ENCODE data around the gene MYLK4.

The MYLK4 gene

DNA sequence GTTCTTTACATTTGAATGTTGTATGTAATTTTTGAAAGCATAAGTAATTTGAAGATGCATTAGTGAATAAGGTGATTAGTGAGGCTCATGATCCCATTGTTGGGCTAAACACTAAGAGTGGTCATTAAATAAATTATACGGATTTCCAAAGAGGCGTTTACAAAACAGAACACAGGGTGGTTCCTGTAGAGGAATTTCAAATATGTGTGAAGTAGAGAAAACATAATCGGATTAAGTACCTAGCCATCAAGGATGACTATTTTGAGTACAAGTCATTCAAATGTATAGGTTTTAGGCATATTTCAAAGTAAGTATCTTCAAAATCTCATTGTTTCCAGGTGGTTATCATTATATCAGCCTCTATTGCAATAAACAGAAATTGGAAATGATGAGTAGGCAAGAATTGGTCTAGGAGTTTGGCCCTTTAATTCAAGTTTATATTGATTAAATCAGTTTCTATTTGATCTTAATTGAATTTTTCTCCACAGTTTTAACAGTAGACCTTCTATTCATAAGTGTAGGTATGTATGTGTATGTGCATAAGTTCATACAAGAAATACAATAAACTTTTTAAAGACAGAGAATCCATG, 94.8 kb downstream of the MYLK4 start:
- DNase-seq = no peak

DNA sequence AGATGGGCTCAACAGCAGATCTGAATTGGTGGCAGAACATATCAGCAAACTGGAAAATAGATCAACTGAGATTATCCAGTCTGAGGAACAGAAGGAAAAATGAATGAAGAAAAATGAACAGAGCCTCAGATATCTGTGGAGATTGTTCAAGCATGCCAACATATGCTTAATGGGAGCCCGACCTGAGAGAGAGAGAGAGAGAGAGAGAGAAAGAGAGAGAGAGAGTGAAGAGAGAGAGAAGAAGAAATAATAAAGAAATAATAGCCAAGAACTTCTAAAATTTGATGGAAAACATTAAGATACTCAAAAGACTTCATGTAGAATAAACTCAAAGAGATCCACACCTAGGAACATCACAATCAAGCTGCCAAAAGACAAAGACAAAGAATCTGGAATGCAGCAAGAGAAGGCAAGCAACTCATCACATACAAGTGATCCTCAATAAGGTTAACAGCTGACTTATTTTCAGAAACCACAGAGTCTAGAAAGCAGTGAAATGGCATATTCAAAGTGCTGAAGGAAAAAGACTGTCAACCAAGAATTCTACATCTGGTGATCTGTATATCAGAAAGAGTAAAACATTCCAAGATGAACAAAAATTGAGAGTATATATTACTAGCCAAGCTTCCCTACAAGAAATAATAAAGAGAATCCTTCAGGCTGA, 97.2 kb downstream of the MYLK4 start:
- DNase-seq = no peak

DNA sequence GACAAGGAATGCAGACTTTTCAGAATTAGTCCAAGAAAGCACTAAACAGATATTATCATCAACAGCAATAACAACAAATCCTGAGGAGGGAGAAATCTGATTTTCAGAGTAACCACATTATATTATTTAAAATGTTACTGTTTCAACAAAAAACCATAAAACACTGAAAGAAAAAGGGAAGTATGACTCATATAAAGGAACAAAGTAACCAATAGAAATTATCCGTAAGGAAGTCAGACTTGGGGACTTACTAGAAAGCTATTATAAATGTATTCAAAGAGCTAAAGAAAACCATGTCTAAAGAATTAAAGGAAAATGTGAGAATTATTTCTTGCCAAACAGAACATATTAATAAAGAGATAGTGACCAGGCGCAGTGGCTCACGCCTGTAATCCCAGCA, 98.1 kb downstream of the MYLK4 start:
- peak; percentile 84 for DNase-seq

DNA sequence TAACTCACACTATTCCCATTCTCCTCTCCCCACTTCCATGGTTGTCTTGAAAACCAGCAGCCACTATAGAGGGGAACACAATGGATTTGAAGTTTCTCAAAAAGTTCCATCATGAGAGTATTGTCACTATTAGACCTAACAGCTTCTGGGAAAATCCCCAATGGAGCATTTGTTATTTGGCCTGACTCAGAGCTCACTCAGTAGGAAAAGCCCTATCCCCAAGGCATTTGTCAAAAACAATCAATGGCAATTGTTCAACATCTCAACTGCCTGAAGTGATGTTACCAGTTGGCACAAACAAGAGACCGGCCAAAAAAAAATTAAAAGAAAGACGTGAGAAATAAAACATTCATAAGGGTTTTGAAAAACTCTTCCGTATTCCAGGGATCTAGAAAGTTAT, 98.8 kb downstream of the MYLK4 start:
- DNase-seq = no peak

DNA sequence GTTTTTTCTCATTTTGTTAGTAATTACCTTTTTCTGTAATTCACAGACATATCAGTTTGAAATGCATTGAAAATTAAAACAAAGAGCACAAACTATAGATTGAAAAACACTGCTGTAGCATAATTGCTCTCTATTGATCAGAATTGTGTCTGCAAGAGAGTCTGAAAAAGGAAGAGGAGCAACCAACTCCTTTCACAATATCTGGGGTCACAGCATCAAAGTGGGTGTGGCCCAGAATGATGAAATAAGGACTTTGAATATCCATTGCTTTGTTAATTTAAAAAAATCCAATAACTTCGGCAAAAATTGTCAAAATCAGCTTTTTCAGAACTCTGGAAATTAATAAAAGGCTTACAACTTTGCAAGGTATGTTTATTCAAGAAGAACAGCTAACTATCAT, 99.2 kb downstream of the MYLK4 start:
- peak; percentile 64 for DNase-seq

DNA sequence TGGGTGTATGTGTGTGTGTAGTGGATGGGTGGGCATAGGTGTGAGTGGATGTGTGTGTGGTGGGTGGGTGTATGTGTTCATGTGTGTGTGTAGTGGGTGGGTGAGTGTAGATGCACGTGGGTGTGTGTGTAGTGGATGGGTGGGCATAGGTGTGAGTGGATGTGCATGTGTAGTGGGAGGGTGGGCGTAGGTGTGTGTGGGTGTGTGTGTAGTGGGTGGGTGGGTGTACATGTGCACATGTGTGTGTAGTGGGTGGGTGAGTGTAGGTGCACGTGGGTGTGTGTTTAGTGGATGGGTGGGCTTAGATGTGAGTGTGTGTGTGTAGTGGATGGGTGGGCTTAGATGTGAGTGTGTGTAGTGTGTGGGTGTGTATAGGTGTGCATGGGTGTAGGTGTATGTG, 104.4 kb downstream of the MYLK4 start:
- DNase-seq = no peak

DNA sequence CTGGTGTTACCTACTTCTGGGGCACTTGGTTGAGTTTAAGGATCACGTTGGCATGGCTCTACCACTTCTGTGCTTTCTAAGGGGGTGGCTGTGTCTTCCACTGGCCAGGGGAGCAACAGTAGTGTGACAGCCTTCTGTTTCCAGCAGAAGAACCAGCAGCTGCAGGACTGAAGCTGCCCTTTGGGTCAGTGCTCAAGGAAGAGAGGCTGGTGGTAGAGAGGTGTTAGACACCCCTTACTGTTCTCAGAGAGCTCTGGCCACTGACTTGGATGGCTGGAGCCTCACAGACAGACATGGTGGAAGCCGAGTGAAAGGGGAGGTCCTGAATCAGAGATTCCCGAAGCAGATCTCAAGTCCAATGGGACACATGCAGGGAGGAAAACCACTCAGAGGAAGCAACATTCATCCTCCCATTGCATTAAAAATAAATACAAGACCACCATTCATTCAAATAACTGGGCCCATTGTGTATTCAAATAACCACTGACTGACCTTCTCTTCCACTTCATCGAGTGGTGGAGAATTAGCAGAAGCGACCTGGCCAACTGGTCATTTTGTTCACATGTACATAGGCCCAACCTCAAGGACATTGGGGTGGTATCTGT, 106.7 kb downstream of the MYLK4 start:
- DNase-seq = no peak

- DNase-seq = no peak
Measured at GRCh38 chr6:2643130-2643529, 107.6 kb downstream of the MYLK4 start.

- DNase-seq = peak; percentile 5
Measured at GRCh38 chr6:2641044-2641725, 109.5 kb downstream of the MYLK4 start.

DNA sequence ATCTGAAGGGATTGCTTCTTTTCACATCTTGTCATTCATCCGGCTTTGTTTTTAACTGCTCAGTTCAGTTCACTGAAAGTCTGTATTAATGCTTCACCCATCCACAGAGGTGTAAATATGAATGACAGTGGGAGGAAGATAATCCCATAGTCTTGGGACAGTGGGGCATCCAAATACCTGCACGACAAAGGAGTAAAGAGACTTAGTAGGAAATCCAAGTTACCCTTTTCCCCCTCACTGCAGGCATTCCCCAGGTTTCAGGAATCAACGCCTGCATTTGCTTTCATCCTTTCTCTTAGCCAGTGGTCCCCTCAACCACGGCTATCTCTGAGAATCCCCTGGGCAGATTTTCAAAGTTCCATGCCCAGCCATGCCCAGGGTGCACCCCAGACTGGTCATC, 110.2 kb downstream of the MYLK4 start:
- DNase-seq = no peak

GRCh38 chr6:2639896-2640295, 110.8 kb downstream of the MYLK4 start:
- no peak for DNase-seq

- no peak for DNase-seq
Measured at GRCh38 chr6:2639167-2639566, 111.6 kb downstream of the MYLK4 start.

- DNase-seq = no peak
Measured at GRCh38 chr6:2636672-2637071, 114.0 kb downstream of the MYLK4 start.

DNA sequence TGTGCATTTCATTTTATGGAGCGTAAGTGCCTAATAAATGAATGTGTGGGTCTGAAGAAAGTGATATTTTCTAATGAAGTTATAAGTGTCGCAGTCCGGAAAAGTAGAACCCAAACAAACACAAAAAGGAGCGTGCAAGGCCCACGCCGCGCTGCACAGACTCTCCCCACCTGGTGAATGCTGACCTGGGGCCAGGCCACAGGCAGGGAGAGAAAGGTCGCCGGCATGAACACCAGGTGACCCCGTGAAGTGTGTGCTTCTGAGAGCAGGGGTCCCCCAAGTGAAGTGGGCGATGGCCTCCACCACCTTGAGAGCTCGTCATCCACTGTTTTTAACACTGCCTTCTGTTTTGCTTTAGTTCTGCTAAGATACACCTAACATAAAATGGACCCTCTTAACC, 114.8 kb downstream of the MYLK4 start:
- no peak for DNase-seq

DNA sequence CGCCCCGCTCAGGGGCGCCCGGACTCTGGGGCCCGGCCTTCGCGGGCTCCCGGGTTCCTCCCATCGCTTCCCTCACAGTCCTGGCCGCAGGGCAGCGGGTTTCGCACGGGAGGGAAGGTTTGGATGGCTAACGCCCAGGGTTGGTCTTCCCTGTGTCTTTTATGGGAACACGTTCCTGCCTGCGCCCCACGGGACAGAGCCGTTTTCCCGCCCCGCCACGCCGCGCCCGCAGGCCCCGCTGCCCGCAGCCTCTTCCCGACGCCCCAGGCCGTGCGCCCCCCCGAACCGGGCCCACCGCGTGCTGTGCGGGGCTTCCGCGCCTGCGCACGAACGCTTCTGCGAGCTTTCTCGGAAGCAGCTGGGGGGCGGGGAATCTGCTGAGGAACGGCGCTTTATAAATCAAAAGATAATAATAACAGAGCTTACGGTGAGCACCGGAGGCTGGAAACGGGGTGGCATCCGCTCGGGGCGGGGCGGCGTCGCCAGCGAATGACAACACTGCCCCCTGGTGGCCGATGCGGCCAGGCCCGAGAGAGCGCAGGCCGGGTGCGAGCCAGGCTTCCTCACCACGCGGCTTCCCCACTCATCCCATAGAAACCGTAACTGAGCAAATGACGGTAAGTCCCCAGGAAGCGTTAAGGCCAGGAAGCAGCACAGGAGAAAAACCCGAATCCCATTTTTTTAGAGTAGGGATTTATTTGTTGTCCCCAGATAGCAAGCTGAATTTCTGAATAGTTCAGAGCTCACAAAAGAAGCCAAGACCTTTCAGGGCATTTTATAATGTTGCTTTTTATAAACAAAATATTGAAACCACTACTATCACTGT, 116.4 kb downstream of the MYLK4 start:
- peak; percentile 63 for DNase-seq

- no peak for DNase-seq
Measured at GRCh38 chr6:2633736-2634135, 117.0 kb downstream of the MYLK4 start.

DNA sequence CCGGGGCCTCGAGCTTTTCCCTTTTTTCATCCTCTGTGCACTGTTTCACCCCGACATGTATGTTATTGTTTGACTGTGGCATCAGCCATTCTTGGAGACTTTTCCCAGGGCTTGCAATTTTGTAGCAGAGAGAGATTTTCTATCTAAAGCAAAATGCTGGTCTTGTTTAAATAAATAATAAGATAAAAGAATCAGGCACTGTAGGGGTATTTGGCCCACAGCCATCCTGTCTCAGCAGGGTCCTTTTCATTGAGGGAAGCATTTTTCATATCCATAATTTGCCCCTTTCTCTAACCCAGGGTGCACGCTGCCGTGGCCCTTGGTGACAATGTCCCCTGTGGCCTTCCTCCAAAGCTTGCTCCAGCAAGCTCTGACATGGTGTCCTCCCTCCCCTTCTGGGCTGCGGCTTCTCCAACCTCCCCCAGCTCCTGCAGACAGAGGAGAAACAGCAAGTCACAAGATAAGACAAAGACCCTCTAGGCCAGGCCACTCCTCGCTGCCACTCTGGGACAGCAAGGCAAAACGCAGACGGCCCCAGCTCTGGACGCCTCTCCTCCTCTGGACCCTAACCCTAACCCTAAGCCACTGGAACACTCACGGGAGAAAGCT, 117.6 kb downstream of the MYLK4 start:
- no peak for DNase-seq

- no peak for DNase-seq
Measured at GRCh38 chr6:2632368-2632767, 118.4 kb downstream of the MYLK4 start.

DNA sequence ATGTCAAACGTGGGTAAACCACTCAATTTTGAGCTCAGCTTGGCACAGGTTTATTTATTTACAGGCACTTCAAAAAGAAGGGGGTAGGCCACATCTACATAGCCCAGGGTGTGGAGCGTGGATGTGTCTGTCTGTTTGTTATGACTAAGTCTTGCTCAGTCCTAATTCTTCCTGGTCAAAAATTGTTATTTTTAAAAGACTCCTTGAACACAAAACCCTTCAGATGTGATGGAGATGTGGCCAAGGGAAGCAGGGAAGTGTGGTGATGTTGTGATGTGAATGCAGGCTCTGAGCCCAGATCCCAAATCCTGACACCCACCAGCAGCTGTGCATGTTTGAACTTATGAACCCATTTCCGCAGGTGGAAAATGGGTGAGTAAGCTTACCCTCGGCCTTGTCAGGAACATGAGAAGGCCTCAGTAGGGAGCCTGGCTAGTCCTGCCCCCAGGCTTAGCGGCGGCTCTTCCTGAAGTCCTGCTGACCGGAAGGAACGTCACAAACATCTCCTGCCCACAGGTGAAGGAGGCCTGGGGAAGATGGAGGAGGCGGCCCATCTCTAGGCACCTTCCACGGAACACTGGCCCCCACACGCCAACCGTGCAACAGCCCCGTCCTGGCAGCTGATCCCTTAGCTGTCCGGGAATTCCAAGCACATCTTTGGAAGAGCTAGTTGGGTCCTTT, 119.7 kb downstream of the MYLK4 start:
- DNase-seq = no peak

GRCh38 chr6:2630359-2630758, 120.4 kb downstream of the MYLK4 start:
- DNase-seq = no peak

DNA sequence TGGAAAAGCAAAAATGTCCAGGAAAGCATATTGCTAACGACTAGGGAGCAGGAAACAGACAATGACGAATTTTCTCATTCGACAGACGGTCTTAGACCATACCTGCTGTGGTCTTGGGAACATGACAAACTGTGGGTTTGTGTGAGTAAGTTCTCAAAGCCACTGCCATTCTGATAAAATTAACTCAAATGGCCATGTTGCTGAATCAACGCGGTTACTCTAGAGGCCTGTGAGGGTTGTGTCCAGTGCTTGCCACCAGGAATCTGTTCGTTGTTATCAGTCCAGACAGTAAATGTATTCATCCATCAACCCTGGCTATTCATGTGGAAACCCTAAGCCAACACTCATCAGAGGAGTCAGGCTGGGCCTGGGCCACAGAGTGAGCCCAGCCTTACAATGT, 124.3 kb downstream of the MYLK4 start:
- DNase-seq = no peak

DNA sequence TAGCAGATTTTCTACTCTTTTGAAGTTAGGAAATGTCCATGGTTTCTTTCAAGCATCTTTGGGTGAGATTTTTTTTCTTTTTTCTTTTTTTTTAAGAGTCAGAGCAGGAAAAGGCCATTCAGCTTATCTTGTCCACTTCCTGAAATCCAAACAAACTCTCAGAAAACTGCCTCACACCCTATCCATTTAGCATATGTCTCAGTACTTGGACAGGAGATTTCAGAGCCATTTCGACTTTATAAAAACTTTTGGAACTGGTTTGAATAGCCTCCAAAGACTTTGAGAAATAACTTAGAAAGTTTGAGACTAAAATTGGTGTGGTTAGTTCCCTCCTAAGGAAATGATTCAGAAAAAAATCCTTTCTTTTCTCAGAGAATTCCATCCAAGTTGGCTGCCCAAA, 125.1 kb downstream of the MYLK4 start:
- DNase-seq = no peak

Measured in MV-4-11 (cell line).